Measurements from ENCODE around the gene GSKIP. TPM values are rescaled to one million over a fixed set of nuclear protein-coding genes. Genes with fewer than 3 reads are reported as not detected.

GSKIP gene
- total RNA-seq, 1 donor = 8.6 TPM

GRCh38 chr14:96373538-96373937 lies 10.2 kb downstream of the GSKIP start:
- DNase-seq (ENCODE audit: low read depth in 2 of 3, low spot score in 2 of 3) = no peak

- no peak for DNase-seq (ENCODE audit: low read depth in 2 of 3, low spot score in 2 of 3)
Observed at GRCh38 chr14:96376093-96376492, 12.8 kb downstream of the GSKIP start.

DNA sequence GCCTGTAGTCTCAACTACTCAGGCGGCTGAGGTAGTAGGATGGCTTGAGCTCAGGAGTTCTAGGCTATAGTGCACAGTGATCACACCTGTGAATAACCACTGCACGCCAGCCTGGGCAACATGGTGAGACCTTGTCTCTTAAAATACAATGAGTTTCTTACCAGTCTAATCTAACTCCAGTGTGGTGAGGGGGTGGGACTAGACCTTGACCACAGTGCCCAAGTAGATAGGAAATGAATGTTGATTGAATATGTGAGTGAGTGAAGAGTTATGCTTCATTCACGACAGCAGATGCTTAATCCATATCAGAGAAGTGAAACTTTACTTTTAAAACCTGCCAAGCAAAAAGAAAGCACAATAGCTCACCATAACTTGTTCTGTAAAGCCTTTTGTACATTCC lies 17.4 kb downstream of the GSKIP start:
- DNase-seq (ENCODE audit: low read depth in 2 of 3, low spot score in 2 of 3) = no peak

DNA sequence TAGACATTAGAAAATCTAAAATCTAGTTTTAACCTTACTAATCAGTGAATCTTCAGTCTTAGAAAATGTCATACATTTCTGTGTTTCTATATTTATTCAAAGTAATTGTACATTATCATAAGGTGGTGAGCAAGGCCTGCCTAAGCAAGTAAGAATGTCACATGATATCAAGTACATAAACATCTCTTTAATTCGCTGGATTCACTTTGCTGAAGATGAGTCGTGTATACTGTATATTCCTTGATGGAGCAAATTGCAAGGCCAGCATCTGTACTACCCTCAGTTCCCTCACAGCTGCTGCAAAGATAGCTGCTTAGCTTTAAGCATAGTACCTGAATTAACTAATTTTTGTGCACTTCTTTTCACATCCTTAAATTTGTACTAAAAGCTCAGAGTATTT lies 20.1 kb downstream of the GSKIP start:
- DNase-seq (ENCODE audit: low read depth in 2 of 3, low spot score in 2 of 3) = no peak

- DNase-seq (ENCODE audit: low read depth in 2 of 3, low spot score in 2 of 3) = no peak
Observed at GRCh38 chr14:96384053-96384452, 20.7 kb downstream of the GSKIP start.

GRCh38 chr14:96384740-96385139 lies 21.4 kb downstream of the GSKIP start:
- DNase-seq (ENCODE audit: low read depth in 2 of 3, low spot score in 2 of 3) = no peak

DNA sequence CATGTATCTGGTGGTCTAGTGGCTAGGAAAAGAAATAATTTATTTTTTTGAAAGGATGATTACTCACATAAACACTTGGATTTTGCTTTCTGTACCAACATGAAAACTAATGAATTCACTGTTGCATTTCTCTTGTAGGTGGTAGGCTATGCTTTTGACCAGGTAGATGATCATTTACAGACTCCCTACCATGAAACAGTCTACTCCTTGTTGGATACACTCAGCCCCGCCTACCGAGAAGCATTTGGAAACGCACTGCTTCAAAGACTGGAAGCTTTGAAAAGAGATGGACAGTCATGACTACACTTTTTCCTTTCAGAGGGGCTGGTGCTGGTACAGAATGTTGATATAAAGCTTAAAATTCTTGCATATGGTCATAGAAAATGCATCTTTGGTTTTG lies 22.1 kb downstream of the GSKIP start:
- DNase-seq (ENCODE audit: low read depth in 2 of 3, low spot score in 2 of 3) = no peak

DNA sequence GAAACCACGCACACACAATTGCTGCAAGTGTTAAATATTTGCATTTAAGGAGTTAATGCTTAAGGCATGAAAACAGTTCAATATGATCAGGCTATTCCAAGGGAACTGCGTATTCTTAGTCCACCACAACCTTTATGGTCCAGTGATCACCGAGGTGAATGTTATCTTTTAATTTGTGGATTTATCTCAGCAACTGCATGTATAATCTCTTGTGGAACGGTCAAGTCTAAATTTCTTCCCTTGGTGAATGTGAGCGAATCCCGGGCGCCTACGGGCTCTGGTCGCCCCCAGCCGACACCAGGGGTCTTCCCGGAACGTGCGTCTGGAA lies 27.6 kb downstream of the GSKIP start:
- DNase-seq (ENCODE audit: low read depth in 2 of 3, low spot score in 2 of 3) = peak in 2 of 3 donors; percentile 1

DNA sequence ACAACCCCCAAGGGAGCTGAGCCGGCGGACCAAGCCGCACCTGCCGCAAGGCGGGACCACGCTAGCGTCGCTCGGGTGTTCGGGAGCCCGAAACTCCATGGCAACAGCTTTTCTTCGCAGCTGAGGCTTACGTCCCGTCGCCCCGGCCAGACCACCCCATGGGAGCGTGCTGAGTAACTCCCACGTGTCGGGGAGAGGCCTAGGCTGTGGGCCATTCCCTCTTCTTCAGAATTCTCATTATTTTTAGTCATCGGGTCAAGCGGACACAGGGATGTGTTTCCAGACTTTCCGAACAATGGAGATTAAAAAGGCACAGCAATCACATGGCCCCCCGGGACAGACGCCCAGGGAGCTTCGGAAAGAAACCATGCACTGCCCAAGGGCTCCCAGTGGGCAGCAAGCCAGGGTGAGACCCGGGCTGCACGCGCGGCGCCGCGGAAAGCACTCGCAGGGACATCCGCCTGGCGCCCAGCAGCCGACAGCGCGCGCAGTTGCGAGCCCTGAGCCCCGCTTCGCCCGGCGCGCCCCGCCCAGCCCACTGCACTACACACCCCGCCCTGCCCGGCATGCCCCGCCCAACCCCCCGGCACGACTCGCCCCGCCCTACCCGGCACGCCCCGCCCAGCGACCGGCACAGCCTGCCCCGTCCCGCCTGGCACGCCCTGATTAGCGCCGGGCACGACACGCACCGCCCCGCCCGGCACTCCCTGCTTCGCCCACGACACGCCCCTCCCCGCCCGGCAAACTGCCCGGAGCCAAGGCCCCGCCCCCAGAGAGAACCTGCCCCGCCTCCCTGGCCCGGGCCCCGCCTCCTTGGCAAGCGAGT lies 28.2 kb downstream of the GSKIP start:
- DNase-seq (ENCODE audit: low read depth in 2 of 3, low spot score in 2 of 3) = peak; percentile 96 to 97 (median 96)

- no peak for DNase-seq (ENCODE audit: low read depth in 2 of 3, low spot score in 2 of 3)
Observed at GRCh38 chr14:96393071-96393691, 29.9 kb downstream of the GSKIP start.

DNA sequence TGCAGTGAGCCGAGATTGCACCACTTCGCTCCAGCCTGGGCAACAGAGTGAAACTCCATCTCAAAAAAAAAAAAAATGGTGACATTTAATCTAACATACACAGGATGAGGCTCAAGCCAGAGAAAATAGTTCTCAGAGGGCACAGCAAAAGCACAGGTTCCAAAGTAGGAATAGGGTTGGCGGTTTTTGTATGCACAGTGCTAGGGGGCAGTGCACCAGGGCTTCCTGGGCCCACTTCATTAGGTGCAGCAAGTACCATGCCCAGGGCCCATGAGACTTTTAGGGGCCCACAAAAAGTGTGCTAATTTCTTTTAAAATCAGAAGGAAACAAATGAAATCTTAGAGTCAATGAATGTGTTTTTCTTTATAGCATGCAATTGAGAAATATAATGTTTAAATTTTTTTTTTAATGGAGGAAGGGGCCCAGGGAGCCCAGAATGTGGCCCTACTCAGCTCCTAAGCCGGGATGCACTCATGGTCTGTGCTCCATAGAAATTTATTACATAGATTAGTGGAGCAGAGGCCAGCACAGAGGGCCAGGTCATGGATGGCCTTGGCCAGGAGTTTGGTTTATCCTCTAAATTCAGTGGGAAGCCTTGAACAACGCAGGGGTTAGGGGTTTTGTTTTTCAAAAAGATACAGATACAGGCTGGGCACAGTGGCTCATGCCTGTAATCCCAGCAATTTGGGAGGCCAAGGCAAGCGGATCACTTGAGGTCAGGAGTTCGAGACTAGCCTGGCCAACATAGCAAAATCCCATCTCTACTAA lies 30.9 kb downstream of the GSKIP start:
- no peak for DNase-seq (ENCODE audit: low read depth in 2 of 3, low spot score in 2 of 3)

DNA sequence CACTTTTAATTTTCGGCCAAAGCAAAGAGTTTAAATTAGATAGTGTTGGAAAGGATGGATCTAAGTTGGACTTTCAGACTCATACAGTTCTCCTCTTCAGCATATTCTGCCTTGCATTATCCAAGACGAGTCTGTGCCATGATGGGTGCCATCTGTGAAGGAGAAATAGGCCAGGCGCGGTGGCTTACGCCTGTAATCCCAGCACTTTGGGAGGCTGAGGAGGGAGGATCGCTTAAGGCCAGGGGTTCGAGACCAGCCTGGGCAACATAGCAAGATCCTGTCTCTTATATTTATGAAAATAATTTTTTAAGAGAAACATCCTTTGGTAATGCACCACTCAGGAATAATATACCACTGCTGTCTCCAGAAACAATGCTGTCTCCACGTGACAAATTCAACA lies 35.1 kb downstream of the GSKIP start:
- DNase-seq (ENCODE audit: low read depth in 2 of 3, low spot score in 2 of 3) = no peak

- DNase-seq (ENCODE audit: low read depth in 2 of 3, low spot score in 2 of 3) = no peak
Observed at GRCh38 chr14:96398921-96399320, 35.6 kb downstream of the GSKIP start.

DNA sequence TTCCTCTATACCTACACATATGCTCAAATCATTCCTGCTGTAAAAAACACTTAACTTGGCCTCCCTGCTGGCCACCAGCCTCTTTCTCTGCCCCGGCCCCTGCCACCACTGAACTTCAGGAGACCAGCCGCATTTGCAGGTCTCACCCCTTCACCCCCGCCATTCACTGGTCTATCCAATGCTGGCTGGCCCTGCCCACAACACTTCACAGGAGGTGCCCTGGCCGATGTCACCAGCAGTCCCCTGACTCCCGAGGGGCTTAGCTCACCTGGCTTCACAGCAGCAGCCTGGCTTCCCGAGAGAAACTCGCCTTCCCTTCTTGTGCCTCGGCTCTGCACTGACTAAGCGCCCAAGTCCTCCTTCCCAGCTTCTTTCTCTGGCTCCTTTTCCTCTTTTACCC lies 36.1 kb downstream of the GSKIP start:
- no peak for DNase-seq (ENCODE audit: low read depth in 2 of 3, low spot score in 2 of 3)

DNA sequence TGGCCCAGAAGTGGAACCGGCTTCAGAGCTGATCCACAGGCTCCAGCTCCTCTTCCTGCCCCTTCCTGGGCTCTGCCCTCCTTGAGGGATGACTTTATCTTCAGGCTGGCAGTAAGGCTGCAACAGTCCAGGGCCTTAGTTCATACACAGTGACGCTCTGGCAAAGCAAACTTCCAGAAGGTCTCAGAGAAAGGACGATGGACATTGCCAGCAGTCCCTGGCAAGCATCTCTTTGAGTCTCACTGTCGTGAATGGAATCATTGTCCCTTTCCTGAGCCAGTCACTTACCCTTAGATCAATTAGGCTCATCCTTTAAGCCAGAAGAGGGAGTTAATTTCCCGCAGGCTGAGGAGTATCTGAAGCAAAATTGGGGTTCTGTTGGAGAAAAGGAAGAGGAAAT lies 37.2 kb downstream of the GSKIP start:
- no peak for DNase-seq (ENCODE audit: low read depth in 2 of 3, low spot score in 2 of 3)

DNA sequence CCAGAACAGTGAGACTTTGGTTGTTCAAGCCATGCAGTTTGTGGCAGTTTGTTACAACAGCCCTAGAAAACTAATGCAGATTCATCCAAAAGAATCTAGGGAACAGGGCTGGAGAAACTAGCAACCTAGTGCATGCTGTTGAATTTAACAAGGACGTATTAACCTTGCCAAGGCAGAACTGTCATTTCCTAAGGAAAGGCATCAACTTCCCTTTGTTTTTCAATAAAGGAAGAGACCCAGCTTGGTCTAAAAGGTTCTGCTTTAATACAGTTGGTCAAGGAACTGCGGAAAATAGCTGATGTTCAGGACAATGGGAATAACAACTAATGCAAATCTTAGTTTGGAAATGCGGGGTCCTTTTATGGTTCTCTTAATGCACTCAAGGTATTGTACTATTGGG lies 40.1 kb downstream of the GSKIP start:
- no peak for DNase-seq (ENCODE audit: low read depth in 2 of 3, low spot score in 2 of 3)

GRCh38 chr14:96405677-96406076 lies 42.4 kb downstream of the GSKIP start:
- DNase-seq (ENCODE audit: low read depth in 2 of 3, low spot score in 2 of 3) = no peak

GRCh38 chr14:96407935-96408570 lies 44.7 kb downstream of the GSKIP start:
- DNase-seq (ENCODE audit: low read depth in 2 of 3, low spot score in 2 of 3) = no peak

- DNase-seq (ENCODE audit: low read depth in 2 of 3, low spot score in 2 of 3) = no peak
Observed at GRCh38 chr14:96408608-96409007, 45.3 kb downstream of the GSKIP start.

GRCh38 chr14:96409701-96410100 lies 46.4 kb downstream of the GSKIP start:
- no peak for DNase-seq (ENCODE audit: low read depth in 2 of 3, low spot score in 2 of 3)

- DNase-seq (ENCODE audit: low read depth in 2 of 3, low spot score in 2 of 3) = no peak
Observed at GRCh38 chr14:96410119-96410518, 46.8 kb downstream of the GSKIP start.

Data from hematopoietic multipotent progenitor cell (in vitro differentiated cells).